DOHH2 (cell line): ENCODE results near the gene ZMYND8.

Experiments
- H3F3A ChIP-seq: fragments of 200-600 bp; sonication (generic), shearing (Covaris generic); 2 replicates; pipeline ENCODE4 v1.6.0; 2016; ENCODE audit warnings: antibody characterized with exemption, mild to moderate bottlenecking; ENCODE audit not compliant: control insufficient read depth, insufficient read depth
- H3K27ac ChIP-seq: fragments of 200-600 bp; sonication (generic); 2 replicates; pipeline ENCODE4 v1.5.1; 2014; ENCODE audit warnings: low read depth, mild to moderate bottlenecking, low read length, moderate library complexity
- H3K27me3 ChIP-seq: fragments of 200-600 bp; sonication (generic); 2 replicates; pipeline ENCODE4 v1.6.1; 2014; ENCODE audit warnings: mild to moderate bottlenecking, low read length, mixed read lengths; ENCODE audit not compliant: control insufficient read depth
- H3K36me3 ChIP-seq: fragments of 200-600 bp; sonication (generic); 2 replicates; pipeline ENCODE4 v1.6.1; 2014; ENCODE audit warnings: mild to moderate bottlenecking, low read length, moderate library complexity, mixed read lengths; ENCODE audit not compliant: control insufficient read depth
- H3K4me1 ChIP-seq: fragments of 200-600 bp; sonication (generic); 2 replicates; pipeline ENCODE4 v1.6.1; 2014; ENCODE audit warnings: mild to moderate bottlenecking, low read length, mixed read lengths; ENCODE audit not compliant: control insufficient read depth
- H3K4me2 ChIP-seq: fragments of 200-600 bp; sonication (generic); 2 replicates; pipeline ENCODE4 v1.6.0; 2014; ENCODE audit warnings: mild to moderate bottlenecking, low read length, moderate library complexity
- H3K4me3 ChIP-seq: fragments of 200-600 bp; sonication (generic); 2 replicates; pipeline ENCODE4 v1.5.1; 2014; ENCODE audit warnings: mild to moderate bottlenecking, low read length, mixed read lengths
- H3K79me2 ChIP-seq: fragments of 200-600 bp; sonication (generic); 2 replicates; pipeline ENCODE4 v1.6.1; 2014; ENCODE audit warnings: mild to moderate bottlenecking, low read length, mixed read lengths; ENCODE audit not compliant: control insufficient read depth
- H3K9me2 ChIP-seq: fragments of 200-600 bp; sonication (generic); replicated peaks from 2 replicates; pipeline ENCODE4 v1.6.1; 2014; ENCODE audit warnings: mild to moderate bottlenecking, low read length, mixed read lengths; ENCODE audit not compliant: control insufficient read depth
- H3K9me3 ChIP-seq: fragments of 200-600 bp; sonication (generic); 2 replicates; pipeline ENCODE4 v1.6.1; 2014; ENCODE audit warnings: antibody characterized with exemption, low read length, mixed read lengths; ENCODE audit not compliant: control insufficient read depth, insufficient read depth
- H4K20me1 ChIP-seq: fragments of 200-600 bp; sonication (generic); 2 replicates; pipeline ENCODE4 v1.6.0; 2014; ENCODE audit warnings: low read depth, mild to moderate bottlenecking, antibody characterized with exemption, low read length, moderate library complexity; ENCODE audit not compliant: control insufficient read depth, insufficient read depth
- CTCF ChIP-seq: fragments of 200-600 bp; sonication (generic); IDR thresholded peaks from one replicate; pipeline ENCODE4 v1.5.1; 2014; ENCODE audit warnings: antibody characterized with exemption, mild to moderate bottlenecking, low read depth, low read length; ENCODE audit not compliant: poor library complexity, severe bottlenecking
- EZH2phosphoT487 ChIP-seq: fragments of 200-600 bp; sonication (generic); IDR thresholded peaks from 2 replicates; pipeline ENCODE4 v1.6.1; 2017; ENCODE audit warnings: borderline replicate concordance, mild to moderate bottlenecking, antibody characterized with exemption, low read length, moderate library complexity, mixed read lengths

Gene ZMYND8

GRCh38 chr20:47282864-47283263 is 73.6 kb downstream of the ZMYND8 start:
- no peak overlapping the region for H3K4me3 ChIP-seq
- H4K20me1 ChIP-seq, result no peaks in the 10 kb centered on the region
- H3K27ac ChIP-seq, result no peak overlapping the region
- H3K4me1 ChIP-seq, result no peaks in the 10 kb centered on the region
- H3K79me2 ChIP-seq, result 0 out of 2 replicates have a peak, but pooled peaks cover 2% of the 10 kb centered on the region
- no peaks in the 10 kb centered on the region for H3K9me2 ChIP-seq
- no peak overlapping the region for H3K4me2 ChIP-seq
- no peaks in the 10 kb centered on the region for H3K9me3 ChIP-seq
- no peaks in the 10 kb centered on the region for H3F3A ChIP-seq
- TF ChIP-seq CTCF (no peak), EZH2phosphoT487 (no peak)
- H3K36me3 ChIP-seq, result peaks cover 85% of the 10 kb centered on the region
- no peaks in the 10 kb centered on the region for H3K27me3 ChIP-seq

- Histone ChIP-seq H3K4me1 (no peaks in the 10 kb centered on the region), H3F3A (no peaks in the 10 kb centered on the region)
- no peak for TF ChIP-seq EZH2phosphoT487
- TF ChIP-seq CTCF, result no peak
Observed at GRCh38 chr20:47281376-47281775, 75.1 kb downstream of the ZMYND8 start.

GRCh38 chr20:47280668-47281067 is 75.8 kb downstream of the ZMYND8 start:
- Histone ChIP-seq H3K36me3 (peaks cover 88% of the 10 kb centered on the region), H3K4me2 (no peak overlapping the region), H3K79me2 (peaks cover 2% of the 10 kb centered on the region; the same call in 1 of the 2 replicates), H3K4me3 (no peak overlapping the region), H3K9me3 (no peaks in the 10 kb centered on the region), H3K9me2 (no peaks in the 10 kb centered on the region), H3K4me1 (no peaks in the 10 kb centered on the region), H3K27me3 (no peaks in the 10 kb centered on the region), H3K27ac (no peak overlapping the region), H4K20me1 (no peaks in the 10 kb centered on the region), H3F3A (no peaks in the 10 kb centered on the region)
- TF ChIP-seq CTCF (no peak), EZH2phosphoT487 (no peak)

More at GRCh38 chr20:47281376-47281775, 75.1 kb downstream of the ZMYND8 start:
- Histone ChIP-seq H4K20me1 (no peaks in the 10 kb centered on the region), H3K4me2 (no peak overlapping the region), H3K9me2 (no peaks in the 10 kb centered on the region), H3K27me3 (no peaks in the 10 kb centered on the region), H3K36me3 (peaks cover 81% of the 10 kb centered on the region), H3K79me2 (0 out of 2 replicates have a peak, but pooled peaks cover 2% of the 10 kb centered on the region), H3K4me3 (no peak overlapping the region), H3K27ac (no peak overlapping the region), H3K9me3 (no peaks in the 10 kb centered on the region)

- Histone ChIP-seq H3K4me1 (no peaks in the 10 kb centered on the region), H3K9me3 (no peaks in the 10 kb centered on the region), H3K4me3 (no peak overlapping the region), H3K4me2 (no peak overlapping the region), H3K36me3 (peaks cover 88% of the 10 kb centered on the region), H3K27me3 (no peaks in the 10 kb centered on the region), H3K79me2 (peaks cover 2% of the 10 kb centered on the region; the same call in 1 of the 2 replicates), H3K27ac (no peak overlapping the region), H3K9me2 (no peaks in the 10 kb centered on the region), H3F3A (no peaks in the 10 kb centered on the region), H4K20me1 (no peaks in the 10 kb centered on the region)
- no peak for TF ChIP-seq CTCF
- no peak for TF ChIP-seq EZH2phosphoT487
Observed at GRCh38 chr20:47280228-47280627, 76.3 kb downstream of the ZMYND8 start.
